ENCODE results near the gene TPK1. TPM values are rescaled to one million over a fixed set of nuclear protein-coding genes. Genes with fewer than 3 reads are reported as not detected.
A peak's percentile ranks its signal among the peaks of the same experiment; 100 is the strongest.

Gene TPK1
- total and polyA plus RNA-seq, 5 experiments from 2014 or later = 26.1 to 32.6 (median 26.6) TPM

GRCh38 chr7:144713850-144714249 lies 122.0 kb downstream of the TPK1 start:
- Mint-ChIP-seq H3K4me1 (peaks cover 5 to 26% (median 17%) of the 10 kb centered on the region in 4 donors), H3K27me3 (no peaks in the 10 kb centered on the region), H3K9me3 (peaks cover 0 to 8% (median 2%) of the 10 kb centered on the region in 9 donors), H3K36me3 (peaks cover 7 to 34% (median 13%) of the 10 kb centered on the region in 3 donors), H3K27ac (no peak overlapping the region), H3K4me3 (peak overlapping the region in 2 of 10 donors; percentile 21 to 34)
- DNase-seq = no peak
- no peak for ATAC-seq
- POLR2A ChIA-PET = no interaction called here

DNA sequence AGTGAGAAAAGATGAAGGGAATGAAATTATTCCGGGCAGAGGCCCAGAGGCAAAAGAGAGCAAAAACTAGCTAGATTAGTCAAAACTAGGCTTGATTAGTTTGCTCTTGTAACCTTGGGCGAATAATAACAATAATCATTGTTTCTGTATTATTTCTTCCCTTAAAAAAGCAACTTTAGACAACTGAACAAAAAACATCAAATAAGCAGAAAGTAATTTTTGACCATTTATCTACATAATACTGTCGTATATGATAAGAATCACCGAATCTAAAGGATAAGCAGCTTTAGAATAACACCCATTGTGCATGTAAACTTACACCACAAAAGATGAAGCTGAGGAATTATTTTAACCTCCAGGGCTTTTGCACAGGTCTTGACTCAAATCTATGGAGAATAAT lies 125.1 kb downstream of the TPK1 start:
- no peak for DNase-seq
- peaks cover 5 to 25% (median 15%) of the 10 kb centered on the region in 4 donors for H3K4me1 Mint-ChIP-seq
- POLR2A ChIA-PET = no interaction called here
- no peak for ATAC-seq
- H3K27ac Mint-ChIP-seq = no peak overlapping the region
- no peak overlapping the region for H3K4me3 Mint-ChIP-seq
- peaks cover 7 to 31% (median 8%) of the 10 kb centered on the region in 3 donors for H3K36me3 Mint-ChIP-seq
- no peaks in the 10 kb centered on the region for H3K27me3 Mint-ChIP-seq
- H3K9me3 Mint-ChIP-seq = peaks cover 0 to 2% (median 0%) of the 10 kb centered on the region in 9 donors

GRCh38 chr7:144709066-144709465 lies 126.8 kb downstream of the TPK1 start:
- DNase-seq = no peak
- H3K4me1 Mint-ChIP-seq = peaks cover 2 to 16% (median 11%) of the 10 kb centered on the region in 4 donors
- no peaks in the 10 kb centered on the region for H3K27me3 Mint-ChIP-seq
- peaks cover 0 to 4% (median 0%) of the 10 kb centered on the region in 9 donors for H3K9me3 Mint-ChIP-seq
- ATAC-seq = no peak
- H3K27ac Mint-ChIP-seq = no peak overlapping the region
- POLR2A ChIA-PET = no interaction called here
- H3K4me3 Mint-ChIP-seq = no peak overlapping the region
- H3K36me3 Mint-ChIP-seq = peaks cover 18 to 41% (median 20%) of the 10 kb centered on the region in 3 donors

DNA sequence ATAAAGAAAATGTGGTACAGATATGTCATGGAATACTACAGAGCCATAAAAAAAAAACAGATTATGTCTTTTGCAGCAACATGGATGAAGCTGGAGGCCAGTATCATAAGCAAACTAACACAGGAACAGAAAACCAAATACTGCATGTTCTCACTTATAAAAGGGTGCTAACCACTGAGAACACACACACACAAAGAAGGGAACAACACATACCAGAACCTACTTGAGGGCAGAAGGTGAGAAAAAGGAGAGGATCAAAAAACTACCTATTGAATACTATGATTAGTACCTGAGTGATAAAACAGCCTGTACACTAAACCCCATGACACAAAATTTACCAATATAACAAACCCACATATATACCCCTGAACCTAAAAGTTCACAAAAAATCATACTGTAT lies 144.6 kb downstream of the TPK1 start:
- H3K4me3 Mint-ChIP-seq = no peak overlapping the region
- no peak for ATAC-seq
- no peak overlapping the region for H3K27ac Mint-ChIP-seq
- no peaks in the 10 kb centered on the region for H3K27me3 Mint-ChIP-seq
- DNase-seq = peak in 1 of 10 donors; percentile 3
- H3K36me3 Mint-ChIP-seq = peaks cover 11 to 14% (median 12%) of the 10 kb centered on the region in 3 donors
- POLR2A ChIA-PET = no interaction called here
- peaks cover 5 to 6% (median 6%) of the 10 kb centered on the region in 4 donors for H3K4me1 Mint-ChIP-seq
- H3K9me3 Mint-ChIP-seq = peaks cover 0 to 11% (median 0%) of the 10 kb centered on the region in 9 donors

GRCh38 chr7:144682581-144683280 lies 153.1 kb downstream of the TPK1 start:
- POLR2A ChIA-PET = no interaction called here
- no peaks in the 10 kb centered on the region for H3K9me3 Mint-ChIP-seq
- no peak overlapping the region for H3K4me3 Mint-ChIP-seq
- peaks cover 3 to 29% (median 28%) of the 10 kb centered on the region in 3 donors for H3K36me3 Mint-ChIP-seq
- H3K27ac Mint-ChIP-seq = peak overlapping the region in 2 of 10 donors; percentile 29 to 42
- H3K27me3 Mint-ChIP-seq = no peaks in the 10 kb centered on the region
- no peak for ATAC-seq
- DNase-seq = no peak
- peaks cover 0 to 2% (median 0%) of the 10 kb centered on the region in 4 donors for H3K4me1 Mint-ChIP-seq

DNA sequence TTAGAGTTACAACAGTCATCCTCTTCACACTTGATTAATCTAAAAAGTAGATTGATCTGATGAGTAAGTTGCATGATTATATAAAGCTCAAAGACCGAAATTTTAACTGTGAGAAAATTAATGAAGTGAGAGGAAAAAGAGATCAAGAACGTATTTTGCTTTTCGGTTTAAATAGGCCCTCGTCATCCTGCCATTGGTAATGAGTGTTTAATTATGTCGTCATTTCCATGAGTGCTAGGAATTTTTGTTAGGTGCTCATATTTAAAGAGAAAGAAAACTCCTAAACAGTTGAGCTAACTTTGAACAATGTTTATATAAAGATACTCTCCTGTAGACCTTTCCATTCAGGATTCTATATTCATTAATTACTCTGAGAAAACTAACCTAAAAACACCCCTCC lies 159.4 kb downstream of the TPK1 start:
- Mint-ChIP-seq H3K9me3 (no peaks in the 10 kb centered on the region), H3K27me3 (no peaks in the 10 kb centered on the region), H3K36me3 (peaks cover 0 to 10% (median 8%) of the 10 kb centered on the region in 3 donors), H3K4me3 (no peak overlapping the region), H3K4me1 (no peaks in the 10 kb centered on the region), H3K27ac (no peak overlapping the region)
- POLR2A ChIA-PET = no interaction called here
- no peak for ATAC-seq
- DNase-seq = no peak

DNA sequence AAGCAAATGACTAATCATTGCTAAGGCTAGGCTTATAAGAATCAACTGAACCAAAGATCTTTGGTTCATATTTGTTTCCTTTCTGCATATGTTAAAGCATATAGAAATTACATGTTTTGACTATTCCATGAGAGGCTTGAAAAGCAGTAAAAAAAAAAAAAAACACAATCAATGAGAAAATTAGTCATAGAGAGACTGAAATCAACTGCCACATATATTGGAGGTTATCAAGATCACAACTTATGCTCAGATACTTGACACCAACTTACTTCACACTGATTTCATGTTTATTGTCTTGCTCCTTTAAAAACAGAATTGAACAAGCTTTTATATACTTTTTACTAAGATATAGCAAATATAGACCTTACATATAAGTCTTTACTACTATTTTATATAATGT lies 161.3 kb downstream of the TPK1 start:
- Mint-ChIP-seq H3K4me3 (no peak overlapping the region), H3K4me1 (no peaks in the 10 kb centered on the region), H3K27me3 (no peaks in the 10 kb centered on the region), H3K9me3 (no peaks in the 10 kb centered on the region), H3K27ac (no peak overlapping the region), H3K36me3 (peaks cover 0 to 6% (median 6%) of the 10 kb centered on the region in 3 donors)
- POLR2A ChIA-PET = no interaction called here
- ATAC-seq (no peak), DNase-seq (no peak)

GRCh38 chr7:144672869-144673268 lies 163.0 kb downstream of the TPK1 start:
- Mint-ChIP-seq H3K4me1 (no peaks in the 10 kb centered on the region), H3K4me3 (no peak overlapping the region), H3K36me3 (peaks cover 0 to 6% (median 4%) of the 10 kb centered on the region in 3 donors), H3K27ac (no peak overlapping the region), H3K9me3 (no peaks in the 10 kb centered on the region), H3K27me3 (no peaks in the 10 kb centered on the region)
- POLR2A ChIA-PET = no interaction called here
- ATAC-seq (no peak), DNase-seq (no peak)

DNA sequence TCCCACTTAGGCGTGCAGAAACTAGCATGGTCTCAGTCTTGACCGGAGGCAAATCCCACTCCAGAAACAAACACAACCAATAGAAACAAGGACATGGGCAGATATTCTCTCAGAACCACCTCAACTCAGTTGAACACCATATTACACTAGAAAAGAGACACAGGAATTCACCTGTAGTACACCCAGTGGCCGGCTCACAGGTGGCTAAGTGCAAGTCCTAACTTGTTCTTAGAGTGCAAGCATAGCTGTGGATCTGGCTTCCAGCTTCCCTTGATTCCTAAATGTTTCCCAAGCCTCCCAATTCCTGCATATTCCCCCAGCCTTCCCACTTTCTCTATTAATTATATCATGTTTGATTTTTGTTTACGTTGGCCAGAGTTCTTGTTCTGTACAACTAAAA lies 164.4 kb downstream of the TPK1 start:
- Mint-ChIP-seq H3K36me3 (peaks cover 7 to 8% (median 7%) of the 10 kb centered on the region in 3 donors), H3K27me3 (no peaks in the 10 kb centered on the region), H3K4me1 (no peaks in the 10 kb centered on the region), H3K4me3 (no peak overlapping the region), H3K9me3 (no peaks in the 10 kb centered on the region), H3K27ac (peak overlapping the region in 2 of 10 donors; percentile 6 to 74)
- no peak for DNase-seq
- POLR2A ChIA-PET = no interaction called here
- no peak for ATAC-seq

DNA sequence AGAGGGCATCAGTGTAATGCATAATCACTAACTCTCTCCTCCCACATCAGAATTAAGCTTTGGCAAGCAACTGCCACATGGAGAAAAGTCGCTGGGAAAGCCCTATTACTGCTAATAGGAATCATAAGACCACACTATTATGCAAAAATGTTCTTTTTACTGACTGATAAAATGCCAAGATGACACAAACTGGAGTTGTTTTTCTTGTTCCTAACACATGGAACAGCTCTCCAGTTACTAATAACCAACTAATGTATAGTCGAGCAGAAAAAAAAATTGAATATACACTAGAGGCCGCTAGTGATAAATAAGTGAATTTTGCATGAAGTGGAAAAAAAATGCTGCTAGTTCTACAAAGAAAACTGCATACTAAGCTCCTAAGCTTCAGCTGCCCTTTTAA lies 165.6 kb downstream of the TPK1 start:
- POLR2A ChIA-PET = interaction anchor here (0.5 kb wide), 1 partner anchor 1670 kb away, joined by 9 read pairs; no protein-coding TSS in a partner anchor
- no peaks in the 10 kb centered on the region for H3K4me1 Mint-ChIP-seq
- H3K9me3 Mint-ChIP-seq = no peaks in the 10 kb centered on the region
- ATAC-seq = no peak
- peaks cover 13 to 15% (median 15%) of the 10 kb centered on the region in 3 donors for H3K36me3 Mint-ChIP-seq
- H3K27me3 Mint-ChIP-seq = no peaks in the 10 kb centered on the region
- H3K4me3 Mint-ChIP-seq = no peak overlapping the region
- DNase-seq = peak in 1 of 10 donors; percentile 6
- no peak overlapping the region for H3K27ac Mint-ChIP-seq

- Mint-ChIP-seq H3K27ac (no peak overlapping the region), H3K4me1 (peaks cover 0 to 1% (median 0%) of the 10 kb centered on the region in 4 donors), H3K27me3 (no peaks in the 10 kb centered on the region), H3K9me3 (peaks cover 0 to 5% (median 0%) of the 10 kb centered on the region in 9 donors), H3K4me3 (no peak overlapping the region), H3K36me3 (peaks cover 22 to 27% (median 23%) of the 10 kb centered on the region in 3 donors)
- no peak for DNase-seq
- POLR2A ChIA-PET = no interaction called here
- ATAC-seq = no peak
Observed at GRCh38 chr7:144668503-144668902, 167.3 kb downstream of the TPK1 start.

GRCh38 chr7:144665689-144666381 lies 170.0 kb downstream of the TPK1 start:
- H3K27me3 Mint-ChIP-seq = no peaks in the 10 kb centered on the region
- no peak for ATAC-seq
- peaks cover 31 to 42% (median 35%) of the 10 kb centered on the region in 3 donors for H3K36me3 Mint-ChIP-seq
- DNase-seq = no peak
- H3K4me1 Mint-ChIP-seq = peaks cover 0 to 1% (median 0%) of the 10 kb centered on the region in 4 donors
- H3K27ac Mint-ChIP-seq = no peak overlapping the region
- H3K4me3 Mint-ChIP-seq = no peak overlapping the region
- POLR2A ChIA-PET = no interaction called here
- peaks cover 0 to 5% (median 0%) of the 10 kb centered on the region in 9 donors for H3K9me3 Mint-ChIP-seq

- peaks cover 1 to 10% (median 8%) of the 10 kb centered on the region in 4 donors for H3K4me1 Mint-ChIP-seq
- H3K4me3 Mint-ChIP-seq = no peak overlapping the region
- POLR2A ChIA-PET = interaction anchor here (0.5 kb wide), 1 partner anchor 62 kb away, joined by 4 read pairs; no protein-coding TSS in a partner anchor
- no peak overlapping the region for H3K27ac Mint-ChIP-seq
- no peaks in the 10 kb centered on the region for H3K27me3 Mint-ChIP-seq
- H3K9me3 Mint-ChIP-seq = peaks cover 0 to 2% (median 0%) of the 10 kb centered on the region in 9 donors
- ATAC-seq (no peak), DNase-seq (no peak)
- peaks cover 10 to 34% (median 29%) of the 10 kb centered on the region in 3 donors for H3K36me3 Mint-ChIP-seq
Observed at GRCh38 chr7:144659211-144659610, 176.6 kb downstream of the TPK1 start.

All from naive thymus-derived CD8-positive, alpha-beta T cell (primary cell).